ENCODE data around the gene CEP131.

The CEP131 gene

GRCh38 chr17:81247339-81247990 is 24.7 kb upstream of the CEP131 start:
- Histone ChIP-seq H3F3A (ENCODE audit: insufficient read depth) (no peaks in the 10 kb centered on the region), H3K27me3 (ENCODE audit: low read length) (no peaks in the 10 kb centered on the region), H3K79me2 (ENCODE audit: insufficient read depth, low read length) (no peaks in the 10 kb centered on the region), H2AFZ (ENCODE audit: low read depth, low read length, severe bottlenecking) (no peak overlapping the region), H3K4me3 (ENCODE audit: insufficient read depth, low read length, poor library complexity, severe bottlenecking) (no peak overlapping the region), H4K20me1 (ENCODE audit: low read depth, low read length) (no peaks in the 10 kb centered on the region), H3K27ac (ENCODE audit: low read depth, low read length) (no peak overlapping the region), H3K36me3 (ENCODE audit: low read length) (no peaks in the 10 kb centered on the region), H3K9me2 (replicated peaks; ENCODE audit: insufficient read depth, low read length) (no peaks in the 10 kb centered on the region), H3K9me3 (ENCODE audit: insufficient read depth, low read length) (no peaks in the 10 kb centered on the region), H3K9ac (ENCODE audit: low read length) (no peak overlapping the region), H3K4me2 (ENCODE audit: low read depth, low read length, poor library complexity, severe bottlenecking) (no peak overlapping the region)
- TF ChIP-seq EZH2phosphoT487 (conservative IDR thresholded peaks at IDR 0.05; ENCODE audit: low read length) (no peak), CTCF (IDR thresholded peaks at IDR 0.05; ENCODE audit: insufficient read depth, low read length, poor library complexity, severe bottlenecking) (no peak)

DNA sequence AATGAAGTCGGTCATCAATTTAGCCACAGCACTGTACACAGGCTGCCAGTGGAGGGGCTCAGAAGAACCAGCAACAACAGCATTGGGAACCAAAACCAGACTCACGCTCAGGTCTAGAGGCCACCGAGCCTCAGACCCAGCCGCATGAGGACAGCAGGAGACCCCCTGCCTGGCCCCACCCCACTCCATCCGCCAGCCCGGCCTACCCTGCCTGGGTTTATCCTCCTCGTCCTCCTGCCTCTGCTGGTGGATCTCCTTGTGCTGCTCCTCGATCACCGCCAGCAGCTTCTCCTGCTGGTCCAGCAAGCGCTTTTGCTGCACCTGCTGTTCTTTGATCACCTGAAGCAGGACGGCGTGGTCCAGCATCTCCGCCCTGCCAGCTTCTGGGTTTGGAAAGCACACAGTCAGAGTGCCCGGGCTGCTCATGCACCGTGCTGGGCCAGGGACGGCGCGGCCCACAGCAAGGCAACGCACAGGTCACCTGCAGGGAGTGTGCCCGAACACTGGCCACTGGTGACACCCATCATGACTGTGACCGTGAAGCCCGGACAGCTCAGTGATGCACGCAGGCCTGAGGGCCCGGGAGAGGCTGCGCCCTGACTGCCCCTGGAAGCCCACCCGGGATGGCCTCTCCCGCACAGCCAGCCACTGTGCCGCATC is 24.0 kb upstream of the CEP131 start:
- Histone ChIP-seq H3K4me3 (ENCODE audit: insufficient read depth, low read length, poor library complexity, severe bottlenecking) (no peak overlapping the region), H3K9me2 (replicated peaks; ENCODE audit: insufficient read depth, low read length) (no peaks in the 10 kb centered on the region), H3K27me3 (ENCODE audit: low read length) (no peaks in the 10 kb centered on the region), H3F3A (ENCODE audit: insufficient read depth) (no peaks in the 10 kb centered on the region), H3K4me2 (ENCODE audit: low read depth, low read length, poor library complexity, severe bottlenecking) (no peak overlapping the region), H4K20me1 (ENCODE audit: low read depth, low read length) (no peaks in the 10 kb centered on the region), H3K9ac (ENCODE audit: low read length) (no peak overlapping the region), H3K27ac (ENCODE audit: low read depth, low read length) (no peak overlapping the region), H3K9me3 (ENCODE audit: insufficient read depth, low read length) (no peaks in the 10 kb centered on the region), H2AFZ (ENCODE audit: low read depth, low read length, severe bottlenecking) (no peak overlapping the region), H3K79me2 (ENCODE audit: insufficient read depth, low read length) (no peaks in the 10 kb centered on the region), H3K36me3 (ENCODE audit: low read length) (no peaks in the 10 kb centered on the region)
- TF ChIP-seq EZH2phosphoT487 (conservative IDR thresholded peaks at IDR 0.05; ENCODE audit: low read length) (no peak), CTCF (IDR thresholded peaks at IDR 0.05; ENCODE audit: insufficient read depth, low read length, poor library complexity, severe bottlenecking) (no peak)

DNA sequence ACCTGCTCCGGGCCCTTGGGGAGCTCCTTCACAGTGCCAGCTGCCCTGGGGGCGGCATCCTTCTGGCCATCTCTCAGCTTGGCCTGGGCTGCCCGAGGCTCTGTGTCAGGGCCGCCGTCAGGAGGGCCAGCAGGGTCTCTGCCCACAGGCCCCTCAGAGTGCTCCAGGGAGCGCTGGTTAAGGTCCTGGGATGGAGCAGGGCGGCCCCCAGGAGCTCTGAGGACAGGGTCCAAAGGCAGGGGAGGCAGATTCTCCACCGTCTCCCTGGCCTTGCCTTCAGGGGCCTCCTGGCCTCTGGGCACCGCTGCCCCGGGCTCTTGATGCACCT is 23.5 kb upstream of the CEP131 start:
- Histone ChIP-seq H3K27me3 (ENCODE audit: low read length) (no peaks in the 10 kb centered on the region), H3K9me3 (ENCODE audit: insufficient read depth, low read length) (no peaks in the 10 kb centered on the region), H3K79me2 (ENCODE audit: insufficient read depth, low read length) (no peaks in the 10 kb centered on the region), H3K9me2 (replicated peaks; ENCODE audit: insufficient read depth, low read length) (no peaks in the 10 kb centered on the region), H3K36me3 (ENCODE audit: low read length) (no peaks in the 10 kb centered on the region), H3K9ac (ENCODE audit: low read length) (no peak overlapping the region), H2AFZ (ENCODE audit: low read depth, low read length, severe bottlenecking) (no peak overlapping the region), H3K27ac (ENCODE audit: low read depth, low read length) (no peak overlapping the region), H3F3A (ENCODE audit: insufficient read depth) (0 out of 2 replicates have a peak, but pooled peaks cover under 1% of the 10 kb centered on the region), H3K4me2 (ENCODE audit: low read depth, low read length, poor library complexity, severe bottlenecking) (no peak overlapping the region), H3K4me3 (ENCODE audit: insufficient read depth, low read length, poor library complexity, severe bottlenecking) (no peak overlapping the region), H4K20me1 (ENCODE audit: low read depth, low read length) (no peaks in the 10 kb centered on the region)
- TF ChIP-seq CTCF (IDR thresholded peaks at IDR 0.05; ENCODE audit: insufficient read depth, low read length, poor library complexity, severe bottlenecking), result no peak
- TF ChIP-seq EZH2phosphoT487 (conservative IDR thresholded peaks at IDR 0.05; ENCODE audit: low read length), result no peak

All from SU-DHL-6 (cell line).